GM10248 (cell line): ENCODE measurements around the gene PEPD.

Source experiments
- CTCF ChIA-PET: fragments of 300-600 bp; sonication (Branson Sonifier 250); formaldehyde crosslinking; extraction: SDS; loops from one replicate; lab custom pipeline; 2021; ENCODE audit warnings: antibody characterized with exemption; lab: Yijun Ruan, JAX
- POLR2A ChIA-PET: fragments of 350-650 bp; sonication (Branson Sonifier 250); formaldehyde crosslinking; extraction: SDS; loops from one replicate; lab custom pipeline; 2020; ENCODE audit warnings: antibody characterized with exemption; lab: Yijun Ruan, JAX
- DNase-seq: peaks from one replicate; pipeline ENCODE4 v3.0.0; 2012; ENCODE audit errors: extremely low spot score
- TF ChIP-seq, protein P1 (sequence below): IDR thresholded peaks from 2 replicates; pipeline ENCODE4 v1.5.1; 2012; ENCODE audit warnings: mild to moderate bottlenecking, low read depth; ENCODE audit errors: extremely low read depth, missing control alignments, control extremely low read depth

PEPD gene

GRCh38 chr19:33359581-33359980 lies 162.0 kb downstream of the PEPD start:
- ChIA-PET POLR2A (no interaction called here), CTCF (interaction anchor here (1.1 kb wide), 1 partner anchor 9 kb away, joined by 4 read pairs; no protein-coding TSS in a partner anchor)
- TF ChIP-seq, protein P1, sequence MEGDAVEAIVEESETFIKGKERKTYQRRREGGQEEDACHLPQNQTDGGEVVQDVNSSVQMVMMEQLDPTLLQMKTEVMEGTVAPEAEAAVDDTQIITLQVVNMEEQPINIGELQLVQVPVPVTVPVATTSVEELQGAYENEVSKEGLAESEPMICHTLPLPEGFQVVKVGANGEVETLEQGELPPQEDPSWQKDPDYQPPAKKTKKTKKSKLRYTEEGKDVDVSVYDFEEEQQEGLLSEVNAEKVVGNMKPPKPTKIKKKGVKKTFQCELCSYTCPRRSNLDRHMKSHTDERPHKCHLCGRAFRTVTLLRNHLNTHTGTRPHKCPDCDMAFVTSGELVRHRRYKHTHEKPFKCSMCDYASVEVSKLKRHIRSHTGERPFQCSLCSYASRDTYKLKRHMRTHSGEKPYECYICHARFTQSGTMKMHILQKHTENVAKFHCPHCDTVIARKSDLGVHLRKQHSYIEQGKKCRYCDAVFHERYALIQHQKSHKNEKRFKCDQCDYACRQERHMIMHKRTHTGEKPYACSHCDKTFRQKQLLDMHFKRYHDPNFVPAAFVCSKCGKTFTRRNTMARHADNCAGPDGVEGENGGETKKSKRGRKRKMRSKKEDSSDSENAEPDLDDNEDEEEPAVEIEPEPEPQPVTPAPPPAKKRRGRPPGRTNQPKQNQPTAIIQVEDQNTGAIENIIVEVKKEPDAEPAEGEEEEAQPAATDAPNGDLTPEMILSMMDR, result no peak
- no peak for DNase-seq

DNA sequence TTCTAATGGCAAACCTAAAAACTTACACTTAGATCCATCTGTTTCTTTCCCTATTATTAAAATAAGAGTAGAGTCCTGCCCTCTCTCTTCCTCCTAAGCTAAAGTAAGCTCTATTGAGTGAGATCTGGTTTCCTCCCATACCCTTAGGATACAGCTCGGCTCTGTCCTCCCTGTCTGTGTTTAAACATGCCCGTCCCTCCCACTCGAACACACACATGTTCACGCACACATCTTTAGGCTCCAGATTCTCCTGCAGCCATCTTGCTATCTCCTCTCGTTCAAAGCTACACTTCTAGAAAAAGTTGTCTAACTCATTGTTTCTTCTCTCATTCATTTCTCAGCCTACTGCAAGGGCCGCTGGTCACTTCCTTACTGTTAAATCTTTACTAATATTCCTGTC lies 163.2 kb downstream of the PEPD start:
- ChIA-PET POLR2A (no interaction called here), CTCF (interaction anchor here (1.1 to 1.7 kb wide), 3 partner anchors 10 to 17 kb away, joined by 3 to 4 read pairs (median 3); partner anchors contain the start of gene CEBPG)
- TF ChIP-seq, protein P1, result no peak
- no peak for DNase-seq

DNA sequence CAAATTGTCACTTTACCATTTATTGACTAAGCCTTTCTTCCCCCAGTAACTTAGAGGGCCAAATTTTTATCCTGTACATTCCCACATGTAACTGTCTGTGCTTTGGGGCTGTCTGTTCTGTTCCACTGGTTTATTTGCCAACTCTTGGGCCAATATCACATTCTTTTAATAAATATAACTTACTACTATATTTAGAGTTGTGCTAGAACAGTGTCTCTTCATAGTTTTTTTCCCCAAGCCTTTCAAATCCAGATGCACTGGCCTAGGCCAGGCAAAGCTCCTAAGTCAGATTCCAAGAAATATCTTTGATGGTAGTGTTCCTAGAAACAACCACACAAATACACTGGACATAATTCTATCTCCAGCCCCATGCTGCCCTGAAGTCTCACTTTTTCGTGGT lies 164.0 kb downstream of the PEPD start:
- TF ChIP-seq, protein P1, result no peak
- no peak for DNase-seq
- CTCF ChIA-PET, result interaction anchor here (1.5 to 1.7 kb wide), 2 partner anchors 15 to 16 kb away, joined by 3 read pairs; partner anchors contain the start of gene CEBPG
- POLR2A ChIA-PET, result no interaction called here

- CTCF ChIA-PET, result no interaction called here
- POLR2A ChIA-PET, result no interaction called here
- no peak for DNase-seq
- TF ChIP-seq, protein P1, result no peak
Measured at GRCh38 chr19:33355535-33355934, 166.1 kb downstream of the PEPD start.

DNA sequence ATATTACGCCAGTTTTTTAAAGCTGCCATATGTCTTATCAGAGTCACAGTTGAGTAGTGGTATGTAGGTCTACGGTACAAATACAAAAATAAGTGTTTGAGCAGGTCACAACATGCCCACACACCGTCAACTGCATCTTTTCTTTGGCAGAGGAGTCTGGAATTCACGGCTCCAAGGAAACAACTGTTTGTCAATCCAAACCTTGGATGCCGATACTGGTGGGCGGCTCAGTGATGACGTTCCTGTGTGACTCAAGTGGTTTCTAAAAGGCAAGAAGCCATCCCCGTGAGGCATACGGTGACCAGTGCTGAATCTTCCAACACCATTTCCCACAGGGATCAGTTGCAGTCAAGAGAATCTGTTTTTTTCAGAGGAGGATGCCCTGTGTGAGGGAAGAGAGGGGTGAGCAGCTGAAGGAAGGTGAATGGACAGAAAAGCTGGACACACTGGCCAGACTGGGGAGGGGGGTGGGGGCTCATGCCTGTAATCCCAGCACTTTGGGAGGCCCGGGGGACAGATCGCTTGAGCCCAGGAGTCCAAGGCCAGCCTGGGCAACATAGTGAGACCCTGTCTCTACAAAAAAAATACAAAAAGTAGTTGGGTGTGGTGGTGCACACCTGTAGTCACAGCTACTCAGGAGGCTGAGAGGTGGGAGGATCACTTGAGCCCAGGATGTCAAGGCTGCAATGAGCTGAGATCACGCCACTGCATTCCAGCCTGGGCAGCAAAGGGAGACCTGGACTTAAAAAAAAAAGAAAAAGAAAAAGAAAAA lies 170.9 kb downstream of the PEPD start:
- POLR2A ChIA-PET, result no interaction called here
- TF ChIP-seq, protein P1, result no peak
- DNase-seq, result no peak
- CTCF ChIA-PET, result no interaction called here

DNA sequence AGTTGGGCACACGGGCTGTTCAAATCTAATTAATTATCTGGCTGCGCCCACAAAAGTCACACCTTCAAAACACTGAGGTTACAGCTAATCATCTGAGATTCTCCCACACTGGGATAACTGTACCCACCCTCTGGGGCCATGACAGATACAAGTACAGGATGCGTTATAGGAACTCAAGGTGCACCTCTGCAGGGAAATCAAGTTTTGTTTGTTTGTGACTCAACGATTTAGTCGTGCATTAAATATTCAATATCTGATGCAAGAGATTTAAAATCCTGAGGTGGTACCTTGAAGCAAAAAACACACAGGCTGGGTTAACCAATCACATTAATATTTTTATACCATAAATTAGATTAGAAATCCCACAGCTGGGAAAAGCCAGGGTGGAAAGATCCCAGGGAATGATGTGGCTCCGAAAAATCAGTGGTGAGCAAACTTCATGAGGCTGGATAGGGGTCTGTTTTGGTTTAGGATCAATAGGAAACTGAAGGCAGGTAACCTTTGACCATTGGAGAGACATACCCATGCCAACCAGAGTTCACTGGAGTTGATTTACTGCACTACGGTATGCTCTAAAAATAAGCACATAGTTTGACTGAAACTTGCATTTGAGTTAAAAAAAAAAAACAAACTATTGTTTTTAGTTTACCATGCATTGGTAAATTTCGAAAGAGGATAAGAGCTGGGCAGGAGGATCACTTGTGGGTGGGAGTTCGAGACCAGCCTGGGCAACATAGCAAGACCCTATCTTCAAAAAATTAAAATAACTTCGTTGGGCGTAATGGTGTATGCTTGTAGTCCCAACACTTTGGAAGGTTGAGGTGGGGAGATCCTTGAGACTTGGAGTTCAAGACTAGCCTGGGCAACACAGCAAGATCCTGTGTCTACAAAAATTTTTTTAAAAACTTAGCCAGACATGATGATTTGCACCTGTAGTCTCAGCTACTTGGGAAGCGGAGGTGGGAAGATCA lies 172.0 kb downstream of the PEPD start:
- TF ChIP-seq, protein P1, result no peak
- ChIA-PET CTCF (no interaction called here), POLR2A (no interaction called here)
- DNase-seq, result no peak
